Measurements from ENCODE around the gene ZNF444.

Gene ZNF444

DNA sequence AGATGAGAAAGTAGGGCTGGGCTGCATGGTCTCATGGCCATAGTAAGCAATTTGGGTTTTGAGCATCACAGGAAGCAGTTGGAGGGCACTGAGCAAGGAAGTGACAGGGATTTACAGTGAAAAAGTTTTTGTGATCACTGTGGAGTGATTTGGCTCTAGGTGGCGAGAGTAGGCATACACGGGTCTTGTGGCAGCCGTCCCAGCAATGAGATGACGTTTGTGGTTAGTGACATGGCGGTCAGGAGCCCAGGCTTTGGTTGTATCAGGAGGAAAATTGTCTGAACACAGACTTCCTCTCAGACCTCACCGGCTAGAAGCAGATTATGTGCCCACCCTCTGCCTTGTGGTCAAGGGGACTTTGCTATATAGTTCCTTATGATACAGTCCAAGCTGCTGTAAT, 3.3 kb downstream of the ZNF444 start:
- TF ChIP-seq, protein P1, sequence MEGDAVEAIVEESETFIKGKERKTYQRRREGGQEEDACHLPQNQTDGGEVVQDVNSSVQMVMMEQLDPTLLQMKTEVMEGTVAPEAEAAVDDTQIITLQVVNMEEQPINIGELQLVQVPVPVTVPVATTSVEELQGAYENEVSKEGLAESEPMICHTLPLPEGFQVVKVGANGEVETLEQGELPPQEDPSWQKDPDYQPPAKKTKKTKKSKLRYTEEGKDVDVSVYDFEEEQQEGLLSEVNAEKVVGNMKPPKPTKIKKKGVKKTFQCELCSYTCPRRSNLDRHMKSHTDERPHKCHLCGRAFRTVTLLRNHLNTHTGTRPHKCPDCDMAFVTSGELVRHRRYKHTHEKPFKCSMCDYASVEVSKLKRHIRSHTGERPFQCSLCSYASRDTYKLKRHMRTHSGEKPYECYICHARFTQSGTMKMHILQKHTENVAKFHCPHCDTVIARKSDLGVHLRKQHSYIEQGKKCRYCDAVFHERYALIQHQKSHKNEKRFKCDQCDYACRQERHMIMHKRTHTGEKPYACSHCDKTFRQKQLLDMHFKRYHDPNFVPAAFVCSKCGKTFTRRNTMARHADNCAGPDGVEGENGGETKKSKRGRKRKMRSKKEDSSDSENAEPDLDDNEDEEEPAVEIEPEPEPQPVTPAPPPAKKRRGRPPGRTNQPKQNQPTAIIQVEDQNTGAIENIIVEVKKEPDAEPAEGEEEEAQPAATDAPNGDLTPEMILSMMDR (IDR thresholded peaks at IDR 0.05) = no peak
- no peaks in the 10 kb centered on the region for H3K36me3 ChIP-seq (ENCODE audit: control insufficient read depth, insufficient read depth, low read length)
- no peaks in the 10 kb centered on the region for H3K9me3 ChIP-seq (ENCODE audit: control insufficient read depth, low read length)
- no peak overlapping the region for H3K27ac ChIP-seq
- H3K4me2 ChIP-seq (ENCODE audit: low read length) = no peak overlapping the region
- no peak overlapping the region for H3K4me3 ChIP-seq (ENCODE audit: low read depth, low read length)
- no peaks in the 10 kb centered on the region for H3K4me1 ChIP-seq
- H3K79me2 ChIP-seq = peaks cover 2% of the 10 kb centered on the region
- no peak overlapping the region for H3K9ac ChIP-seq
- H2AFZ ChIP-seq = no peak overlapping the region
- no peaks in the 10 kb centered on the region for H3K27me3 ChIP-seq (ENCODE audit: control insufficient read depth, insufficient read depth, low read length)

DNA sequence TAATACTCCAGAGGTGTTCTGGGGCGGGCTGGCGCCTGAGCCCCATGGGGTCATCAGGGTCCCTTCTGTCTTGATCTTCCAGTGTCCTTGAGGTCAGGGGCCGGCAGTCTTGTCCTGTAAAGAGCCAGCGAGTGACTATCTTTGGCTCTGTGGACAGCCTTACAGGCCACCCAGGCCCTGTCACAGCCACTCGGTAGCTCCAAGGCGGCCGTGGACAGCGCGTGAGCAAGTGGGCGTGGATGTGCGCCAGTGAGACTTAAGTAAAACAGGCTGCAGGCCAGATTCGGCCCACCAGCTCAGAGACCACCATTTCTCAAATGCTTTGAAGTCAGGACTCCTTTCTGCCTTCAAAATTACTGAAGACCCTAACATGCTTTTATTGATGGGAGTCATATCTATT, 3.7 kb downstream of the ZNF444 start:
- Histone ChIP-seq H3K4me2 (ENCODE audit: low read length) (no peak overlapping the region), H3K9me3 (ENCODE audit: control insufficient read depth, low read length) (no peaks in the 10 kb centered on the region), H3K36me3 (ENCODE audit: control insufficient read depth, insufficient read depth, low read length) (no peaks in the 10 kb centered on the region), H3K79me2 (peaks cover 7% of the 10 kb centered on the region), H3K4me1 (no peaks in the 10 kb centered on the region), H3K27ac (no peak overlapping the region), H2AFZ (no peak overlapping the region), H3K4me3 (ENCODE audit: low read depth, low read length) (no peak overlapping the region), H3K9ac (no peak overlapping the region), H3K27me3 (ENCODE audit: control insufficient read depth, insufficient read depth, low read length) (no peaks in the 10 kb centered on the region)
- TF ChIP-seq, protein P1 (IDR thresholded peaks at IDR 0.05) = no peak

DNA sequence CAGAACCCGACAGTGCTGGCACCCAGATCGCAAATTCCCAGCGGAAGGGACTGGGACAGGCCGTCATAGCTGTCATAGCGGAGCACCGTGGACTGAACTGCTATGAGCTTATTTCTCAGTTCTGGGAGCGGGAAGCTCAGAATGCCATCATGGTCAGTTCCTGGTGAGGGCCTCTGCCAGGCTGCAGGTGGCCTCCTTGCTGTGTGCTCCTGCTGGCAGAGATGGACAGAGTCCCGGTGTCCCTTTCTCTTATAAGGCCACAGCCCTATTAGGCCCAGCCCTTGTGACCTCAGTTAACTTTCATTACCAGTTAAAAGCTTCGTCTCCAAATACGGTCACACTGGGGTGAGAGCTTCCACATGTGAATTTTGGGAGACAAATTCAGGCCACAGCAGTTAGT, 4.6 kb downstream of the ZNF444 start:
- no peak overlapping the region for H2AFZ ChIP-seq
- H3K4me1 ChIP-seq = no peaks in the 10 kb centered on the region

DNA sequence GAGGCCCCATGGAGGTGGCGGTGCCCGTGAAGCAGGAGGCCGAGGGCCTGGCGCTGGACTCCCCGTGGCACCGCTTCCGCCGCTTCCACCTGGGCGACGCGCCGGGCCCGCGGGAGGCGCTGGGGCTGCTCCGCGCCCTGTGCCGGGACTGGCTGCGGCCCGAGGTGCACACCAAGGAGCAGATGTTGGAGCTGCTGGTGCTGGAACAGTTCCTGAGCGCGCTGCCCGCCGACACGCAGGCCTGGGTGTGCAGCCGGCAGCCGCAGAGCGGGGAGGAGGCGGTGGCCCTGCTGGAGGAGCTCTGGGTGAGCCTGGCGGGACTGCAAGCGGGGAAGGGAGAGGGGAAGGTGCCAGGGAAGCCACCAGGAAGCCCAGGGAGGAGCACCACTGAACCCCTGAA, 5.8 kb downstream of the ZNF444 start:
- no peak overlapping the region for H3K27ac ChIP-seq
- TF ChIP-seq, protein P1 (IDR thresholded peaks at IDR 0.05) = no peak
- H3K36me3 ChIP-seq (ENCODE audit: control insufficient read depth, insufficient read depth, low read length) = no peaks in the 10 kb centered on the region
- no peak overlapping the region for H2AFZ ChIP-seq
- H3K9ac ChIP-seq = no peak overlapping the region
- no peaks in the 10 kb centered on the region for H3K4me1 ChIP-seq
- H3K79me2 ChIP-seq = peaks cover 14% of the 10 kb centered on the region
- no peaks in the 10 kb centered on the region for H3K9me3 ChIP-seq (ENCODE audit: control insufficient read depth, low read length)
- no peak overlapping the region for H3K4me2 ChIP-seq (ENCODE audit: low read length)
- no peaks in the 10 kb centered on the region for H3K27me3 ChIP-seq (ENCODE audit: control insufficient read depth, insufficient read depth, low read length)
- no peak overlapping the region for H3K4me3 ChIP-seq (ENCODE audit: low read depth, low read length)

More for the DNA sequence above, 4.6 kb downstream of the ZNF444 start:
- Histone ChIP-seq H3K79me2 (peaks cover 14% of the 10 kb centered on the region), H3K4me3 (ENCODE audit: low read depth, low read length) (no peak overlapping the region), H3K9me3 (ENCODE audit: control insufficient read depth, low read length) (no peaks in the 10 kb centered on the region), H3K27me3 (ENCODE audit: control insufficient read depth, insufficient read depth, low read length) (no peaks in the 10 kb centered on the region), H3K27ac (no peak overlapping the region), H3K9ac (no peak overlapping the region), H3K4me2 (ENCODE audit: low read length) (no peak overlapping the region), H3K36me3 (ENCODE audit: control insufficient read depth, insufficient read depth, low read length) (no peaks in the 10 kb centered on the region)
- TF ChIP-seq, protein P1 (IDR thresholded peaks at IDR 0.05) = no peak

DNA sequence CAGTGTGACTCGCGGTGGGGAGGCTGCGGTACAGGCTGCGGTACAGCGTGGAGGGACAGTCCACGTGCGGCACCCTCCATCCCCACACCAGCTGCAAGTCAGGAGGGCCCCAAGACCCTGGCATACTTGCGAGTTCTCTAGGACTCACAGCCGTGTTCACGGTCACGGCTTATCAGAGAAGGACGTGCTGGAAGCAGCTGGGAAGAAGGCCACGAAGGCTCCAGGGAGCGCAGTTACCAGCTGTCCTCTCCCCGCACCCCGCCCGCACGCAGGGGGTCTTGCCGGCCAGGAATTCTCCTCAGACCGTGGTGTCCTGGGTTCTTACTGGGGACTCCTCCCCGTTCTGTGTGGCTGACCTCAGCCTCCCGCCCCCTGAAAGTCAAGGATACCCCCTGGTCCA, 6.2 kb downstream of the ZNF444 start:
- TF ChIP-seq, protein P1 (IDR thresholded peaks at IDR 0.05) = no peak
- H3K9me3 ChIP-seq (ENCODE audit: control insufficient read depth, low read length) = no peaks in the 10 kb centered on the region
- no peaks in the 10 kb centered on the region for H3K4me1 ChIP-seq
- H3K4me3 ChIP-seq (ENCODE audit: low read depth, low read length) = no peak overlapping the region
- no peaks in the 10 kb centered on the region for H3K36me3 ChIP-seq (ENCODE audit: control insufficient read depth, insufficient read depth, low read length)
- no peak overlapping the region for H3K9ac ChIP-seq
- H3K27ac ChIP-seq = no peak overlapping the region
- H3K4me2 ChIP-seq (ENCODE audit: low read length) = no peak overlapping the region
- H3K79me2 ChIP-seq = peaks cover 14% of the 10 kb centered on the region
- no peaks in the 10 kb centered on the region for H3K27me3 ChIP-seq (ENCODE audit: control insufficient read depth, insufficient read depth, low read length)
- no peak overlapping the region for H2AFZ ChIP-seq
